Measurements from ENCODE around the gene GLRX5. TPM values are rescaled to one million over a fixed set of nuclear protein-coding genes. Genes with fewer than 3 reads are reported as not detected.

The GLRX5 gene
- total and polyA plus RNA-seq, 11 donors: 60.8 to 113 (median 78.5) TPM

- ATAC-seq (peak; percentile 11 to 54 (median 20)), DNase-seq (peak in 1 of 5 donors; percentile 19)
- H3K9me3 ChIP-seq: no peaks in the 10 kb centered on the region
- H3K27me3 ChIP-seq: no peaks in the 10 kb centered on the region
- TF ChIP-seq POLR2A (IDR thresholded peaks at IDR 0.05) (no peak), CTCF (IDR thresholded peaks at IDR 0.05) (no peak)
- 57 to 68% (median 61%) methylated on average over 8 of the region's 8 CpGs for WGBS, 4 donors
- no peaks in the 10 kb centered on the region for H3K36me3 ChIP-seq
- H3K27ac ChIP-seq: peak overlapping the region; percentile 11 to 95 (median 90)
- intact Hi-C loops (cut with DNase I): loop anchor here in 4 of 10 donors (5.0 kb wide), 3 partner anchors 36 to 51 kb away; no protein-coding TSS in a partner anchor
- peaks cover 0 to 95% (median 61%) of the 10 kb centered on the region in 12 donors for H3K4me1 ChIP-seq
- H3K4me3 ChIP-seq: peak overlapping the region in 2 of 12 donors; percentile 1 to 8
These were observed 16.7 kb upstream of the GLRX5 start for GRCh38 chr14:95518045-95518751.

GRCh38 chr14:95519699-95520098 lies 15.2 kb upstream of the GLRX5 start:
- H3K27ac ChIP-seq: peak overlapping the region; percentile 10 to 95 (median 88)
- H3K4me1 ChIP-seq: peaks cover 0 to 95% (median 69%) of the 10 kb centered on the region in 12 donors
- DNase-seq (peak; percentile 63 to 83 (median 70)), ATAC-seq (peak in 3 of 4 donors; percentile 8 to 31 (median 9))
- no peaks in the 10 kb centered on the region for H3K27me3 ChIP-seq
- TF ChIP-seq CTCF (IDR thresholded peaks at IDR 0.05) (no peak), POLR2A (IDR thresholded peaks at IDR 0.05) (no peak)
- 31 to 48% (median 36%) methylated on average over 6 of the region's 6 CpGs for WGBS, 4 donors
- no peaks in the 10 kb centered on the region for H3K36me3 ChIP-seq
- intact Hi-C loops (cut with DNase I): loop anchor here in 4 of 10 donors (5.0 kb wide), 3 partner anchors 37 to 52 kb away; no protein-coding TSS in a partner anchor
- no peaks in the 10 kb centered on the region for H3K9me3 ChIP-seq
- peak overlapping the region in 1 of 12 donors; percentile 9 for H3K4me3 ChIP-seq

- intact Hi-C loops (cut with DNase I): no loop called here
- H3K4me3 ChIP-seq: peak overlapping the region in 1 of 12 donors; percentile 9
- DNase-seq (peak in 1 of 5 donors; percentile 19), ATAC-seq (no peak)
- no peaks in the 10 kb centered on the region for H3K36me3 ChIP-seq
- H3K4me1 ChIP-seq: peaks cover 0 to 95% (median 63%) of the 10 kb centered on the region in 12 donors
- no peaks in the 10 kb centered on the region for H3K27me3 ChIP-seq
- TF ChIP-seq POLR2A (IDR thresholded peaks at IDR 0.05): no peak
- TF ChIP-seq CTCF (IDR thresholded peaks at IDR 0.05): no peak
- peak overlapping the region in 11 of 12 donors; percentile 10 to 95 (median 89) for H3K27ac ChIP-seq
- H3K9me3 ChIP-seq: no peaks in the 10 kb centered on the region
- WGBS, 4 donors: 74 to 82% (median 79%) methylated on average over 3 of the region's 3 CpGs
These were observed 14.5 kb upstream of the GLRX5 start for GRCh38 chr14:95520346-95520745.

- ATAC-seq: no peak
- no peaks in the 10 kb centered on the region for H3K9me3 ChIP-seq
- intact Hi-C loops (cut with DNase I): no loop called here
- 87 to 93% (median 89%) methylated on average over 4 of the region's 4 CpGs for WGBS, 4 donors
- no peaks in the 10 kb centered on the region for H3K27me3 ChIP-seq
- H3K4me3 ChIP-seq: no peak overlapping the region
- H3K36me3 ChIP-seq: no peaks in the 10 kb centered on the region
- peak in 1 of 5 donors; percentile 14 for DNase-seq
- H3K27ac ChIP-seq: peak overlapping the region in 1 of 12 donors; percentile 51
- TF ChIP-seq POLR2A (IDR thresholded peaks at IDR 0.05) (no peak), CTCF (IDR thresholded peaks at IDR 0.05) (no peak)
- peaks cover 0 to 91% (median 58%) of the 10 kb centered on the region in 12 donors for H3K4me1 ChIP-seq
These were observed 13.8 kb upstream of the GLRX5 start for GRCh38 chr14:95521001-95521400.
